Fibroblast of pulmonary artery (primary cell): Measurements from ENCODE around the gene MYLK3.

ENCODE experiments used
- DNase-seq: peaks from one replicate; pipeline ENCODE4 v3.0.0-alpha.2; 2010; ENCODE audit warnings: low read depth
- H3K4me3 ChIP-seq: replicated peaks from 2 replicates; pipeline ENCODE4 v1.5.1; 2011; ENCODE audit warnings: low read depth, mild to moderate bottlenecking, control low read depth, low read length, moderate library complexity
- CTCF ChIP-seq: IDR thresholded peaks from 2 replicates; pipeline ENCODE4 v1.5.1; 2011; ENCODE audit warnings: mild to moderate bottlenecking, control low read depth, low read length, inconsistent platforms; ENCODE audit errors: missing control alignments

MYLK3 gene

GRCh38 chr16:46693598-46693997 lies 54.5 kb downstream of the MYLK3 start:
- DNase-seq, result no peak
- no peak overlapping the region for H3K4me3 ChIP-seq
- no peak for TF ChIP-seq CTCF

GRCh38 chr16:46691726-46692125 lies 56.4 kb downstream of the MYLK3 start:
- peak; percentile 30 for DNase-seq
- no peak for TF ChIP-seq CTCF
- H3K4me3 ChIP-seq, result no peak overlapping the region

- peak; percentile 49 for DNase-seq
- peak overlapping the region; percentile 91 for H3K4me3 ChIP-seq
- no peak for TF ChIP-seq CTCF
Measured at GRCh38 chr16:46690281-46691178, 57.6 kb downstream of the MYLK3 start.

GRCh38 chr16:46689365-46690280 lies 58.5 kb downstream of the MYLK3 start, which contains the start of gene ORC6:
ORC6 (plus strand) TSS chr16:46689659; CDS start chr16:46689706, 47 bp downstream.
- DNase-seq, result peak; percentile 96
- peak within 1 kb of the TSS; percentile 91 for H3K4me3 ChIP-seq
- peak; percentile 60 for TF ChIP-seq CTCF

- DNase-seq, result peak; percentile 99
- peak within 1 kb of the TSS; percentile 91 for H3K4me3 ChIP-seq
- TF ChIP-seq CTCF, result peak; percentile 16
Measured at GRCh38 chr16:46688654-46689364, 59.3 kb downstream of the MYLK3 start, which contains the start of gene VPS35. VPS35 (minus strand) TSS chr16:46689178; CDS start chr16:46689133, 45 bp downstream.

- peak overlapping the region; percentile 91 for H3K4me3 ChIP-seq
- no peak for TF ChIP-seq CTCF
- peak; percentile 31 for DNase-seq
Measured at GRCh38 chr16:46688101-46688653, 60.0 kb downstream of the MYLK3 start.
